Lower lobe of right lung (tissue), 2 donors: Measurements from ENCODE around the gene ZNF763. TPM values are rescaled to one million over a fixed set of nuclear protein-coding genes. Genes with fewer than 3 reads are reported as not detected.
"Not testable (repeated sequence)": the region's sequence is repeated elsewhere in the genome, so short reads cannot be mapped to it uniquely, and the experiment has no call there.

Source experiments
- ATAC-seq, 2 donors: fragments of 200-7000 bp; cut with Tn5 transposase; one replicate each; pipeline ENCODE4 v1.9.1; 2020 to 2022; ENCODE audit warnings: mild to moderate bottlenecking in 2 of 2, moderate library complexity in 2 of 2
- DNase-seq: peaks from one replicate; pipeline ENCODE4 v3.0.0-alpha.2; 2020
- H3K27ac ChIP-seq: fragments of 200-600 bp; one replicate; pipeline ENCODE4 v1.8.0; 2022
- H3K27me3 ChIP-seq: fragments of 200-600 bp; one replicate; pipeline ENCODE4 v1.8.0; 2022; ENCODE audit warnings: low read depth
- H3K36me3 ChIP-seq: fragments of 200-600 bp; one replicate; pipeline ENCODE4 v1.8.0; 2022; ENCODE audit warnings: mild to moderate bottlenecking
- H3K4me1 ChIP-seq: fragments of 200-600 bp; one replicate; pipeline ENCODE4 v1.8.0; 2022
- H3K4me3 ChIP-seq: fragments of 200-600 bp; one replicate; pipeline ENCODE4 v1.8.0; 2022; ENCODE audit warnings: mild to moderate bottlenecking
- H3K9me3 ChIP-seq: fragments of 200-600 bp; one replicate; pipeline ENCODE4 v1.8.0; 2022
- intact Hi-C: fragments of 100-400 bp; cut with DNase I; formaldehyde crosslinking; loops from one replicate; pipeline ENCODE4 v1.11.0; 2022
- total RNA-seq: library from RNA; stranded (reverse); fragmentation: NEBNext Ultra II Directional; extraction: Animal tissue kit (Norgen Biotek cat#: 25700); gene quantifications from one replicate; pipeline ENCODE4 v1.2.1, GENCODE V29; 2021
- TF ChIP-seq, protein P1 (sequence below): fragments of 200-600 bp; IDR thresholded peaks from one replicate; pipeline ENCODE4 v1.8.0; 2022; ENCODE audit warnings: antibody characterized with exemption, mild to moderate bottlenecking
- donor health status: DM: no; HTN: yes; CAD: no; lungs with severe emphysema.

ZNF763 gene
- total RNA-seq, 1 donor from 2014 or later, result 5.2 TPM

- no peak for DNase-seq
- Histone ChIP-seq H3K4me3 (no peak overlapping the region), H3K36me3 (no peaks in the 10 kb centered on the region), H3K27ac (no peak overlapping the region), H3K9me3 (peaks cover 22% of the 10 kb centered on the region), H3K4me1 (peaks cover 5% of the 10 kb centered on the region), H3K27me3 (no peaks in the 10 kb centered on the region)
- TF ChIP-seq, protein P1, sequence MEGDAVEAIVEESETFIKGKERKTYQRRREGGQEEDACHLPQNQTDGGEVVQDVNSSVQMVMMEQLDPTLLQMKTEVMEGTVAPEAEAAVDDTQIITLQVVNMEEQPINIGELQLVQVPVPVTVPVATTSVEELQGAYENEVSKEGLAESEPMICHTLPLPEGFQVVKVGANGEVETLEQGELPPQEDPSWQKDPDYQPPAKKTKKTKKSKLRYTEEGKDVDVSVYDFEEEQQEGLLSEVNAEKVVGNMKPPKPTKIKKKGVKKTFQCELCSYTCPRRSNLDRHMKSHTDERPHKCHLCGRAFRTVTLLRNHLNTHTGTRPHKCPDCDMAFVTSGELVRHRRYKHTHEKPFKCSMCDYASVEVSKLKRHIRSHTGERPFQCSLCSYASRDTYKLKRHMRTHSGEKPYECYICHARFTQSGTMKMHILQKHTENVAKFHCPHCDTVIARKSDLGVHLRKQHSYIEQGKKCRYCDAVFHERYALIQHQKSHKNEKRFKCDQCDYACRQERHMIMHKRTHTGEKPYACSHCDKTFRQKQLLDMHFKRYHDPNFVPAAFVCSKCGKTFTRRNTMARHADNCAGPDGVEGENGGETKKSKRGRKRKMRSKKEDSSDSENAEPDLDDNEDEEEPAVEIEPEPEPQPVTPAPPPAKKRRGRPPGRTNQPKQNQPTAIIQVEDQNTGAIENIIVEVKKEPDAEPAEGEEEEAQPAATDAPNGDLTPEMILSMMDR, result no peak
- no peak for ATAC-seq
- intact Hi-C loops, result no loop called here
These were observed 33.8 kb upstream of the ZNF763 start for GRCh38 chr19:11931051-11931450.

- H3K36me3 ChIP-seq, result no peaks in the 10 kb centered on the region
- peaks cover 22% of the 10 kb centered on the region for H3K9me3 ChIP-seq
- H3K27ac ChIP-seq, result no peak overlapping the region
- intact Hi-C loops, result no loop called here
- peaks cover under 1% of the 10 kb centered on the region for H3K4me1 ChIP-seq
- DNase-seq, result no peak
- no peaks in the 10 kb centered on the region for H3K27me3 ChIP-seq
- no peak overlapping the region for H3K4me3 ChIP-seq
- TF ChIP-seq, protein P1, result no peak
- ATAC-seq, result no peak
These were observed 33.3 kb upstream of the ZNF763 start for GRCh38 chr19:11931513-11931912.

- ATAC-seq, H3K4me1 ChIP-seq, H3K36me3 ChIP-seq, H3K4me3 ChIP-seq, H3K27ac ChIP-seq, intact Hi-C loops, DNase-seq, H3K27me3 ChIP-seq: not testable (repeated sequence)
- peaks cover 53% of the 10 kb centered on the region for H3K9me3 ChIP-seq
These were observed 29.0 kb upstream of the ZNF763 start for GRCh38 chr19:11935829-11936228.

DNA sequence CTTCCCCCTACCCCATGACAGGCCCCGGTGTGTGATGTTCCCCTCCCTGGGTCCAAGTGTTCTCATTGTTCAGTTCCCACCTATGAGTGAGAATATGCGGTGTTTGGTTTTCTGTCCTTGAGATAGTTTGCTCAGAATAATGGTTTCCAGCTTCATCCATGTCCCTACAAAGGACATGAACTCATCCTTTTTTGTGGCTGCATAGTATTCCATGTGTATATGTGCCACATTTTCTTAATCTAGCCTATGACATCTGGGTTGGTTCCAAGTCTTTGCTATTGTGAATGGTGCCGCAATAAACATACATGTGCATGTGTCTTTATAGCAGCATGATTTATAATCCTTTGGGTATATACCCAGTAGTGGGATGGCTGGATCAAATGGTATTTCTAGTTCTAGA, 26.5 kb upstream of the ZNF763 start:
- DNase-seq, result not testable (repeated sequence)

DNA sequence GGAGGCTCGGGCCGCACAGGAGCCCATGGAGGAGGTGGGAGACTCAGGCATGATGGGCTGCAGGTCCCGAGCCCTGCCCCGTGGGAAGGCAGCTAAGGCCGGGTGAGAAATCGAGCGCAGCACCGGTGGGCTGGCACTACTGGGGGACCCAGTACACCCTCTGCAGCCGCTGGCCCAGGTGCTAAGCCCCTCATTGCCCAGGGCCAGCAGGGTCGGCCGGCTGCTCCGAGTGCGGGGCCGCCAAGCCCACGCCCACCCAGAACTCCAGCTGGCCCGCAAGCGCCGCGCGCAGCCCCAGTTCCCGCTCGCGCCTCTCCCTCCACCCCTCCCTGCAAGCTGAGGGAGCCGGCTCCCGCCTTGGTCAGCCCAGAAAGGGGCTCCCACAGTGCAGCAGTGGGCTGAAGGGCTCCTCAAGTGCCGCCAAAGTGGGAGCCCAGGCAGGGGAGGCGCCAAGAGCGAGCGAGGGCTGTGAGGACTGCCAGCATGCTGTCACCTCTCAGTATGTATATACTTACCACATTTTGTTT, 23.4 kb upstream of the ZNF763 start:
- intact Hi-C loops, DNase-seq, H3K27ac ChIP-seq, H3K27me3 ChIP-seq, H3K4me1 ChIP-seq, ATAC-seq, H3K4me3 ChIP-seq, H3K36me3 ChIP-seq: not testable (repeated sequence)
- peaks cover 87% of the 10 kb centered on the region for H3K9me3 ChIP-seq

More for the DNA sequence above, 26.5 kb upstream of the ZNF763 start:
- H3K4me1 ChIP-seq, ATAC-seq, H3K27ac ChIP-seq, H3K27me3 ChIP-seq, H3K36me3 ChIP-seq, intact Hi-C loops, H3K4me3 ChIP-seq: not testable (repeated sequence)
- H3K9me3 ChIP-seq, result peaks cover 74% of the 10 kb centered on the region

GRCh38 chr19:11942008-11942842, 22.6 kb upstream of the ZNF763 start:
- Histone ChIP-seq H3K4me3 (no peak overlapping the region), H3K36me3 (peaks cover 8% of the 10 kb centered on the region), H3K27ac (no peak overlapping the region), H3K9me3 (peaks cover 90% of the 10 kb centered on the region), H3K4me1 (no peaks in the 10 kb centered on the region), H3K27me3 (no peaks in the 10 kb centered on the region)
- TF ChIP-seq, protein P1, result no peak
- no peak for DNase-seq
- ATAC-seq, result no peak
- intact Hi-C loops, result no loop called here

DNA sequence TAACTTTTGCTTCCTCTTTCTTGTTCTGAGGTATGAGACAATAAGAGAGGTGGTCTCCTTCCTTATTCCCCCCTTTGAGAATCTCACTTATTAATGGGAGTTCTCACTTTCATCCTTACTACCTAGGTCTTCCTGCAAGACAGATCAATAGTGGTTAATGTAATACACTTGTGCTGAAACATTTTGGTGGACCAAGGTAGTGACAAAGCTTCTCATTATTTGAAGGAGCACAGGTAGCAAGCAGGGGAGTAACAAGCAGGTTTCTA, 22.1 kb upstream of the ZNF763 start:
- intact Hi-C loops, result no loop called here
- DNase-seq (no peak), ATAC-seq (no peak)
- no peak overlapping the region for H3K27ac ChIP-seq
- no peak overlapping the region for H3K4me3 ChIP-seq
- TF ChIP-seq, protein P1, result no peak
- peaks cover 13% of the 10 kb centered on the region for H3K36me3 ChIP-seq
- peaks cover 90% of the 10 kb centered on the region for H3K9me3 ChIP-seq
- no peaks in the 10 kb centered on the region for H3K4me1 ChIP-seq
- H3K27me3 ChIP-seq, result no peaks in the 10 kb centered on the region
